GM12873 (cell line): ENCODE results near the gene ALDH16A1.

Experiments
- TF ChIP-seq, protein P1 (sequence below): IDR thresholded peaks from 2 replicates; pipeline ENCODE4 v1.5.1; 2012; ENCODE audit warnings: low read depth, mild to moderate bottlenecking, moderate library complexity, low read length, control low read depth; ENCODE audit not compliant: insufficient read depth; ENCODE audit errors: missing control alignments

ALDH16A1 gene

DNA sequence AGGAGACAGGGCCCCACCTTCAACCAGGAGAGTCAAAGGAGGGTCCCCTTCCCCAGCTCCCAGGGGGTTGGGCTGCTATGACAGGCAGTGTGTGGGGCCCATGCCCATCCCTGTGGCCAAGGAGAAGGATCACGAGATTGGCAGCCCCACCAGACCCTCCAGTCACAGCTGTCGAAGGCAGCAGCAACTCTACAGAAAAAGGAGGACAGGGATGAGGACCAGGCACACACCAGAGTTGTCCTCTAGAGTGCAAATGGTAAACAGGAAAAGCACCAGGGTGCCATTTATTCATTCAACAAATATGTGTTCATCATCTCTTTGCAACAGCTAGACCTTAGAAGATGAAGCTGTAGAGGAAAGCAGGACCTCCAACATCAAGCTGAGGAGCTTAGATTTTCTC, 33.9 kb upstream of the ALDH16A1 start:
- TF ChIP-seq, protein P1, sequence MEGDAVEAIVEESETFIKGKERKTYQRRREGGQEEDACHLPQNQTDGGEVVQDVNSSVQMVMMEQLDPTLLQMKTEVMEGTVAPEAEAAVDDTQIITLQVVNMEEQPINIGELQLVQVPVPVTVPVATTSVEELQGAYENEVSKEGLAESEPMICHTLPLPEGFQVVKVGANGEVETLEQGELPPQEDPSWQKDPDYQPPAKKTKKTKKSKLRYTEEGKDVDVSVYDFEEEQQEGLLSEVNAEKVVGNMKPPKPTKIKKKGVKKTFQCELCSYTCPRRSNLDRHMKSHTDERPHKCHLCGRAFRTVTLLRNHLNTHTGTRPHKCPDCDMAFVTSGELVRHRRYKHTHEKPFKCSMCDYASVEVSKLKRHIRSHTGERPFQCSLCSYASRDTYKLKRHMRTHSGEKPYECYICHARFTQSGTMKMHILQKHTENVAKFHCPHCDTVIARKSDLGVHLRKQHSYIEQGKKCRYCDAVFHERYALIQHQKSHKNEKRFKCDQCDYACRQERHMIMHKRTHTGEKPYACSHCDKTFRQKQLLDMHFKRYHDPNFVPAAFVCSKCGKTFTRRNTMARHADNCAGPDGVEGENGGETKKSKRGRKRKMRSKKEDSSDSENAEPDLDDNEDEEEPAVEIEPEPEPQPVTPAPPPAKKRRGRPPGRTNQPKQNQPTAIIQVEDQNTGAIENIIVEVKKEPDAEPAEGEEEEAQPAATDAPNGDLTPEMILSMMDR, result no peak

DNA sequence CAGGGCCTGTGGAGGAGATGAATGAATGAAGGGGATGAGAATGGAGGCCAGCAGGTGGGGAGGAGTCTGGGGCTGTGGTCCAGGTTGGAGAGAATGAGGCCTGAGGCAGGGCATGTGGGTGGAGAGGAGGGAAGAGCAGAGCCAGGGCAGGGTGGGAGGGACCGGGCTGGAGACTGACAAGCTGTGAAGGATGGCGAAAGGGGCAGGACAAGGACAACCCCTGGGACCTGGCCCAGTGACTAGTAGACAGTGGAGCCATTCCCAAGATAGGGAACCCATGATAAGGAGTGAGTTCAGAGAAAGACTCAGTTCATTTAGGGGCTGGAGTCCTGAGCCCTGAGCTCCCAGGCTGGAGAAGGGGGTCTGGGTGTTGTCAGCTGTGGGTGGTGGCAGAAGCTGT, 32.8 kb upstream of the ALDH16A1 start:
- TF ChIP-seq, protein P1, result no peak

DNA sequence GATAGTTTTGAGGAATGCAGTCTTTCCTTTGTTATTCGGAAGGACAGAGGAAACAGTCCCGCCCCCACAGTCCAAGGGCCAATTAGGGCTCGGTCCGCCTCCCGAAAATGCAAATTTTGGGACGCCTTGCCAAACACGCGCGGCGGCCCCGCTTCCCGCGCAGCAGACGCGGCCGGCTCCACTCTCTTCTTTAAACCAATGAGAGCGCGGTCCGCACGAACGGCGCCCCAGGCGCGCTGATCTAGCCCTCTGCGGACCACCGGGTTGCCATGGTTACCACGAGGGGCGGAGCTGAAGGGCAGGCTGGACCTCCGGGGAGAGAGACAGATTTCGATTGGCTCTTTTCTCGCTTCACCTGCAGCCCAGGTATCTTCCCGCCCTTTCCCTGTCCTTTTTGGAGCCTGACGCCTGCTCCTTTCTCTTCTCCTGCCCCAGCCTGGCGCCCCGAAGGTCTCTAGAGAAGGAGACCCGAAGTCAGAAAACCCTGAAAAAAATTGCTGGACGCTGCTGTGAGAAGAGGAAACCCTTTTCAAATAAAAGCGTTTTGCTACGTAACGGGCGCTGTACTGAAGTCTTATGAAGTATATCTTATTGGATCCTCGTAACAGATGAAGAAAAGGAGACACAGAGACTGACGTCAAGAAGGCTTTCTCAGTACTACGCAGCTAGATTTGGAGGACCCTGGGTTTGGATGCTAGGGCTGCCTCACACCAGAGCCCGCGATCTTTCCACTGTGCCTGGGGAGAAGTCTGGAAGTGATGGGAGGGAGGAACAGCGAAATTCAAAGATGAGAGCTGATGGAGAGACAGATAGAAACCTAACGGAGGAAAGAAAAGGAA, 31.8 kb upstream of the ALDH16A1 start:
- TF ChIP-seq, protein P1, result no peak

DNA sequence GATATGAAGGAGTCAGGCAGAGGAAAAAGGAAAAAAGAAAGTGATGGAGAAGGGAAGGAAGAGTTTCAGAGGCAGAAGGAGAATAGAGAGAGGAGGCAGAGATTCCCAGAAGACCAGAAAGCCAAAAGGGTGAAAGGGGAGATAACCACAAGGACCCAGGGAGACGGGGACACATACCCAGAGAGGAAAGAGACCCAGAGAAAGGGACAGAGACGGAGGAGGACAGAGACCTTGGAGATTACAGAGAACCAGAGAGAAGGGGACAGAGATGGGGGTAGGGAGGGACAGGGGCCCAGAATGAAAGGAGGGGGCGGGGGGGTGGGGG, 31.2 kb upstream of the ALDH16A1 start:
- TF ChIP-seq, protein P1, result no peak

DNA sequence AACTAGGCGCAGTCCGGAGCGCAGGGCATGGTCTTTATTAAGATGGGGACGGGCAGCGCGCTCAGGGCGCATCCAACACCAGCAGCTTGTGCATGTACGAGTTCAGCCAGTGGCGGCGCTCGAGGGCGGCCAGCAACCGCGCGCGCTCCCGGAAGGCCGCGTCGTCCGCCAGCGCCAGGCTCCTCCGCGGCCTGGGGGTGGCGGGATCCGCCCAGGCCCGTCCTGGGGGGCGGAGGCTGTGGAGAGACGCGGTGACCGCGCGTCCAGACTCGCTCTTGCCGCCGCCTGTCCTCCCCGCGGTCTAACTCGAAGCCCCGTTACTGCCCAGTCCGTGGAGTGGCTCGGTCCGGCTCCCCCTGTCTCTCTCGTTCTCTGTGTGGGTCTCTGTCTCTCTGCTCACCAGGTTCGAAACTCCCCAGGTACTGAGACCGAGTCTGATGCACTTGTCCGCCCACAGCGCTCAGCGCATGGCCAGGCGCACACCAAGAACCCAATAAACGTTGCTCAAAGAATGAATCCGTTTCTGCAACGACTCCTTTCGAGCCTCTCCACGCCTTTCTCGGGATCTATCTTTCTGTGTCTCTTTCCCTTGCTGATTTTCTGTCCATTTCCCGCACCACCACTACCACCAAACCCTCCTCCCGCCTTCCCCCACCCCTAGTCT, 30.5 kb upstream of the ALDH16A1 start:
- TF ChIP-seq, protein P1, result peak; percentile 68

DNA sequence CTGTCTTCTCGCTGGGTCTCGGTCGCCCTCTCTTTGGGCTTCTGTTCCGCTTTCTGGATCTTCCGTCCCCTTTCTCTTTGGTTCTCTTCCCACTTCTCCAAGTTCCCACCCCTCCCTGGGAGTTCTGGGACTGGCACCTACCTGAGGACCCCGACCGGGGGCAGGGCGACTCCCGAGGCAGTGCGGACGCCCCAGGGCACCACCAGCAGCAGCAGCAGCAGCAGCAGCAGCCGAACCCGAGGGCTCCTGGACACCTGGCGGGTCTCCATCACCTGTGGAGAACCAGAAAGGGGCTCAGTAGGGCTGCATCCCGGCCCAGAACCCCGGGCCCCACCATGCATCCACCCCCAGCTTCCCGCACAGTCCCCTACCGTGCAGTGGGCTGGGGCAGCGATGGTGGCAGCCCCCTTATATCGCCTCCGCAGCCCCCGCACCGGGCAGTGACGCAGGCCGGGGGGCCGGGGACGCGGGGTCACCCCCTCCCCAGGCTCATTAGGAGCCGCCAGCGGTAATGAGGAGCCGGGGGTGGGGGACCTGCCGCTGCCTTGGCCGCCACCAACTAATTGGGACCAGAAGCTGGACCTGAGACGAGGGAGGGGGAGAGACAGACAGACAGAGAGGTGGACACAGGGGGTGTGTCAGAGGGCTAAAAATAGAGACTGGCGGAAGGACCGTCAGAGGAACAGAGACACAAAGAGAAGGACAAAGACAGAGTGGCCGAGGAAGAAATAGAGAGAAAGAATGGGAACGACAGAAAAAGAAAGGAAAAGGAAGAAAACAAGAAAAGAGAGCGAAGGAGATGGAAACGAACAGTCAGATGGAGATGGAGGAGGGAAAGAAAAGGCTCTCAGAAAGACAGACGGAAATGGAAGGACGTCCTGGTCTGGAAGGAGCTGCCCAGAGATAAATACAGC, 29.7 kb upstream of the ALDH16A1 start, which contains the start of gene PTH2:
TSS of gene PTH2 (minus strand) at position 371 of the 914 bp plus-strand sequence. CDS start at position 269, 102 bp downstream.
- TF ChIP-seq, protein P1, result no peak

DNA sequence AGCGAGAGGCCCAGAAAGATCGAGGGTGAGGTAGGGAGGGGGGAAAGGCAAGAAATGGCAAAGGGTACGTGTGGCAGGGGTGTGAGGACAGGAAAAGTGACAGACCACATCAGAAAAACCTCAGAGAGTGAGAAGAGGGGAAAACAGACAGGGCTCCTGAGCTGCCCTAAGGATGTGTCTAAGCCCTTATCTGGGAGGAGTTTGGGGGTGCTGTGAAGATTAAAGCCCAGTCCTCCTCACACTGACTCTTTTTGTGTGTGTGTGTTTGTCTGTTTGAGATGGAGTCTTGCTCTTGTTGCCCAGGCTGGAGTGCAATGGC, 29.1 kb upstream of the ALDH16A1 start:
- TF ChIP-seq, protein P1, result no peak
